HG02973 (cell line): Measurements from ENCODE around the gene ABLIM1.

ENCODE experiments used
- ATAC-seq: cut with Tn5 transposase; IDR thresholded peaks from one replicate; pipeline ENCODE4 v1.9.1; 2021; ENCODE audit warnings: moderate library complexity; ENCODE audit not compliant: unreplicated experiment

Gene ABLIM1

GRCh38 chr10:114593240-114593792, 64.8 kb downstream of the ABLIM1 start:
- no peak for ATAC-seq

DNA sequence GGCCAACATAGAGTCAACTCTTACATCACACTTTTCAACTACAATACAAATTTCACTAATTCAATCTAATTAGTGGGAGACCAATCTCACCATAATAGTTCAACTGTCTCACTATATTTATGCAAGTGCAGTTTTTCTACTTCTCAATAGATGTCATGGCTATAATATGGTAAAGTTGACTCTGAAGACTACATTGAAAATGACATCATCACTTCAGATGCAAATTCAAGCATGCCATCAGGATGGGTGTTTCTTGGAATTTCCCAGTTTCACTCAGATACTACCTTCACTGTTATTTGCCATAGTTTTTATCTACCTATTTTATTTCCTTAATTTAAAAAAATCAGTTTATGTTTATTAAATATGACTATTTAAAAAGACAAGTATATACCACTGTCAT, 67.1 kb downstream of the ABLIM1 start:
- ATAC-seq: no peak

DNA sequence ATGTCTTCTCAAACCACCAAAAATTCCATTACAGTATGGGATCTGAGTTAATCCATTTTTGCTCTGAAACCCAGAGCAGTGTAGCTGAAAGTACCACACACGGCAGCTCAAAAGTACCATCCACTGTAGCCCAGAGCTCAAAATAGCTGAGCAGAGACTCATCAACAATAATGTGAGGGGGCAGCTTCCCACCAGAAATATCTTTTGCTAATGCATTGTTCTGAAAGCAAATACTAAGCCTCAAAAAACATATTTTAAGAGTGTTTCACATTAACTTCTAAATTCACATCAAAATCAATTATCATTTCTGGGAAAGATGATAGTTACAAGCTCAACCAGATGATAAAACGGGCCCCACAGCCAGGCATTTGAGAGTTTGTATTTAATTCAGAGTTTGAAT, 73.7 kb downstream of the ABLIM1 start:
- ATAC-seq: no peak

DNA sequence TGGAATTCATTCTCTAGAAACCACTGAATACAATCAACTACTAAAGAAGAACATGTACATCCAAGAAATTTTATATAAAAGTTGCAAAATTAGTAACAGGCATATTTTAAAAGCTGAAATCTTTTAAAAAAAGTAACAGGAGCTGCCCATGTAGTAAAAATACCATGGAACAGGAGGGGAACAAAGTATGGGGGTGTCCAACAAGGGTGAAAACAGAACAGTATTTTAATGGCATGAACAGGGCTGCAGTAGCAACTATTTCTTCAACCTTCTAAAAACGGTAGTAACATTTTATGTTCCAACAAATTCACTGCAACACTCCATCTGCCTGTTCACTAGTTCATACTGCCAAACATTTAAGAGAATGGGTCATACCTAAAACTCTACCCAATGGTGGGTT, 77.0 kb downstream of the ABLIM1 start:
- no peak for ATAC-seq

GRCh38 chr10:114577133-114577532, 80.9 kb downstream of the ABLIM1 start:
- ATAC-seq: no peak

- ATAC-seq: no peak
These were observed 81.4 kb downstream of the ABLIM1 start for GRCh38 chr10:114576716-114577115.

- no peak for ATAC-seq
These were observed 82.0 kb downstream of the ABLIM1 start for GRCh38 chr10:114576132-114576487.

- no peak for ATAC-seq
These were observed 82.5 kb downstream of the ABLIM1 start for GRCh38 chr10:114575417-114576131.

GRCh38 chr10:114573330-114574045, 84.6 kb downstream of the ABLIM1 start:
- no peak for ATAC-seq

DNA sequence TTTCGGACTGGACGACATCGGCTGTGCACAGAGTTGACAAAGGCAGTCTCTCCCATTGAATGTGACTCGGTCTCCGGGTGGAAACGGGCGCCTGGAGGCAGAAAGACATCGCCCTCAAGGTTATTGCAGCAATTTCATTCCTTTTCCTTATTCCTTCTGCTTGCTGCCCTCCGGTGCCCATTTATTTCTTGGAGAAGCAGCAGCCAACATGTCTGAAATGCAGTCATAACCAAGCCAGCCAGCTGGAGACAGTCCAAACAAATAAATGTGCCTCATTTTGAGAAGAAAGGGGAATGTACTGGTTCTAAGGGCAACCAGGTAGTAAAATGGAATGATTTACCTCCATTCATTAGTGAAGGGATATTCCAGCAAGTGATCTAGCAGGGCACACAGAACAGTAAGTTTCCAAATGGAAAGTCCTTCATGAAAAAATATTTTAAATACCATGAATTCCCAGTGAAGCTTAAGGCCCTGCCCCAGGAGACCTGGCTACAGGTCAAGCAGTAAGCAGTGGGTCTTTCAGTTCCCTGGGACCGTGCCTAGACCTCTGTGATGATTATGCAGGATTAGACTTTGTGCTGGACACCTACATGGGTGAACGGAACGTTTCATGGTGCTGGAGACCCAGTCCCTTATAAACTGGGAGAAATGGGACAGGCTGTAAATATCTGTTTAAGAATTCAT, 86.6 kb downstream of the ABLIM1 start:
- no peak for ATAC-seq

GRCh38 chr10:114566064-114566463, 92.0 kb downstream of the ABLIM1 start:
- no peak for ATAC-seq

- no peak for ATAC-seq
These were observed 93.0 kb downstream of the ABLIM1 start for GRCh38 chr10:114565066-114565465.

DNA sequence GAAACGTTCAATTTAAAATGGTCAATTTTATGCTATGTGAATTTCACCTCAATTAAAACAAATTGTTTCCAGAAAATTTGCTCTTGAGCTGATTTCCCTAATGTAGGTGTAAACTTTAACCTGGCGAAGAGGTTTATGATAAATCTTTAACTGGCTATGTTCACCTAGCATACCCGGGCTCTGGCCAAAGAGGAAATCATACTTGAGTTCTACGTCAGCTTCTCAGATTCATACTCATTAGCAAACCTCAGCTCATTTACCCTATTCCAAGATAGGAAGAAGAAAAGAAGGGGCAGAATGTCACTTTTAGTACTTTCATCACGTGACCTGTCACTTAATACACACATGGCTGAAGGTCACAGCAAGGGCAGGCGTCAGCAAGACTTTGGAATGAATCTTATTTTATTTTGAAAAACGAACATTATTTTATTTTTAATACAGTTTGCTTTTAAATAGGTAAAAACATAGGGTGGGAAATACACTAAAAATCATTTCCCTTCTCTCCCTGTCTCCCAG, 97.0 kb downstream of the ABLIM1 start:
- ATAC-seq: no peak

DNA sequence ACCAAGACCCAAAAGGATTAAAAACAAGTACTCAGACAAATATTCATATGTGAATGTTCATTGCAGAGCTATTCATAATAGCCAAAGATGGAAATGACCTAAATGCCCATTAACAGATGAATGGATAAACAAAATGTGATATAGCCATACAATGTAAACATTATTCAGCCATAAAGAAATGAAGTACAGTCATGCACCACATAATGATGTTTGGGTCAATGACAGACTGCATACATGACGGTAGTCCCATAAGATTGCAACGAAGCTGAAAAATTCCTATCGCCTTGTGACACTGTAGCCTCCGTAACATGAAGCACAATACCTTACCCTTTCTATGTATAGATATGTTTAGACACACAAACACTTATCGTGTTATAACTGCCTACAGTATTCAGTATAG, 97.9 kb downstream of the ABLIM1 start:
- no peak for ATAC-seq

DNA sequence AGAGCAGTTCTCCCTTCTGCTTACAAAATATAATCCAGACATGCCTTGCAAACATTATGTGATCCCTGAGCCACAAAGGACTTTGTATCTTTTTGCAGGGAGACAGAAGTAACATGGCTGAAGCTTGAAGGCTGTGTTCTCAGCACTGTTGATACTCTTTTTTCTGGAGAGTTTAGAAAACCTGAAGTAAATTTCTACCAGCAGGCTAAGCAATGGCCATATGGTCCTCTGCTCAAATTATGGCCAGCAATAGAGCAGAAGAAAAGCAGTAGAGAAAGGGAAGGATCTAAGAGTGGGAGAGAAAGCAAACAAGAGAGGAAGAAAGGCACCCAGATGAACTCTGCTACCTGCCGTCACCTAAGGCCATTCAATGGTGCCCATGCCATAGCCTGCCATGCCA, 98.4 kb downstream of the ABLIM1 start:
- ATAC-seq: no peak

GRCh38 chr10:114557854-114558253, 100.2 kb downstream of the ABLIM1 start:
- ATAC-seq: no peak

GRCh38 chr10:114556236-114557122, 101.6 kb downstream of the ABLIM1 start:
- ATAC-seq: no peak

- no peak for ATAC-seq
These were observed 104.6 kb downstream of the ABLIM1 start for GRCh38 chr10:114553436-114553835.

- no peak for ATAC-seq
These were observed 106.0 kb downstream of the ABLIM1 start for GRCh38 chr10:114552050-114552449.

DNA sequence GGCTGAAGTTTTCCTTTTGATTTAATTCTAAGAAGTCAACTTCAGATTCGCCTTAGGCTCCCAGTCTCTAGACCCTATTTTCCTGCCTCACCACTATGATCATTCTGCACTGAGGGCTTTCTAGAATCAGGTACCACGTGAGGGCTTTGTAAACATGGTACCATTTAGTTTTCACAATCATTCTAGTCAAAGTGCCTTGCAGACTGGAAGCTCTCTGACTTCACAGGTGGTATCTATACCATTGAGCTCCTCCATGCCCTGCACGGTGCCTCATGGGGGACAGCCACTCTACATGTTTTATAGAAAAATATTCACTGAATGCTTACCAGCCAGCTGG, 106.5 kb downstream of the ABLIM1 start:
- ATAC-seq: no peak
